Mononuclear cell (primary cell): Measurements from ENCODE around the gene RAD51B. TPM values are rescaled to one million over a fixed set of nuclear protein-coding genes. Genes with fewer than 3 reads are reported as not detected.
"Not testable (repeated sequence)": the region's sequence is repeated elsewhere in the genome, so short reads cannot be mapped to it uniquely, and the experiment has no call there.

ENCODE experiments used
- H3K27me3 ChIP-seq: 2 replicates; pipeline ENCODE4 v1.6.0; 2011; ENCODE audit warnings: low read length, control low read depth; ENCODE audit not compliant: insufficient read depth
- H3K4me1 ChIP-seq: 2 replicates; pipeline ENCODE4 v1.5.1; 2011; ENCODE audit warnings: mild to moderate bottlenecking, low read length, control low read depth; ENCODE audit not compliant: insufficient read depth
- H3K4me3 ChIP-seq: 2 replicates; pipeline ENCODE4 v1.5.1; 2011; ENCODE audit warnings: mild to moderate bottlenecking, low read length, moderate library complexity
- H3K9me3 ChIP-seq: 2 replicates; pipeline ENCODE4 v1.5.1; 2011; ENCODE audit warnings: low read depth, mild to moderate bottlenecking, control low read depth, low read length
- total RNA-seq: library from RNA; depleted of rRNA; stranded (reverse); fragments of >200 nt; gene quantifications from one replicate; pipeline ENCODE4 v1.2.3, GENCODE V29; 2012

Gene RAD51B
- total RNA-seq, 1 donor, result 21.4 TPM

GRCh38 chr14:67967206-67967605, 147.6 kb downstream of the RAD51B start:
- Histone ChIP-seq H3K4me3 (no peak overlapping the region), H3K4me1 (peaks cover 27% of the 10 kb centered on the region), H3K27me3 (no peaks in the 10 kb centered on the region), H3K9me3 (no peaks in the 10 kb centered on the region)

GRCh38 chr14:67967970-67968369, 148.4 kb downstream of the RAD51B start:
- H3K4me1 ChIP-seq, result peaks cover 27% of the 10 kb centered on the region
- H3K9me3 ChIP-seq, H3K4me3 ChIP-seq, H3K27me3 ChIP-seq: not testable (repeated sequence)

- H3K9me3 ChIP-seq, result no peaks in the 10 kb centered on the region
- H3K4me3 ChIP-seq, result no peak overlapping the region
- peaks cover 9% of the 10 kb centered on the region for H3K4me1 ChIP-seq
- no peaks in the 10 kb centered on the region for H3K27me3 ChIP-seq
These were observed 151.3 kb downstream of the RAD51B start for GRCh38 chr14:67970923-67971322.

GRCh38 chr14:67971627-67972625, 152.3 kb downstream of the RAD51B start:
- H3K27me3 ChIP-seq, result no peaks in the 10 kb centered on the region
- no peaks in the 10 kb centered on the region for H3K4me1 ChIP-seq
- no peaks in the 10 kb centered on the region for H3K9me3 ChIP-seq
- no peak overlapping the region for H3K4me3 ChIP-seq

GRCh38 chr14:67973436-67973835, 153.9 kb downstream of the RAD51B start:
- Histone ChIP-seq H3K9me3 (no peaks in the 10 kb centered on the region), H3K4me3 (no peak overlapping the region), H3K4me1 (no peaks in the 10 kb centered on the region), H3K27me3 (no peaks in the 10 kb centered on the region)

- Histone ChIP-seq H3K9me3 (no peaks in the 10 kb centered on the region), H3K27me3 (no peaks in the 10 kb centered on the region), H3K4me3 (no peak overlapping the region), H3K4me1 (no peaks in the 10 kb centered on the region)
These were observed 155.9 kb downstream of the RAD51B start for GRCh38 chr14:67975470-67975869.

- Histone ChIP-seq H3K9me3 (no peaks in the 10 kb centered on the region), H3K27me3 (no peaks in the 10 kb centered on the region), H3K4me3 (no peak overlapping the region), H3K4me1 (no peaks in the 10 kb centered on the region)
These were observed 158.0 kb downstream of the RAD51B start for GRCh38 chr14:67977434-67978034.

- Histone ChIP-seq H3K9me3 (no peaks in the 10 kb centered on the region), H3K4me3 (no peak overlapping the region)
These were observed 159.2 kb downstream of the RAD51B start for GRCh38 chr14:67978749-67979148.

GRCh38 chr14:67982711-67983608, 163.4 kb downstream of the RAD51B start:
- H3K9me3 ChIP-seq, result no peaks in the 10 kb centered on the region
- no peaks in the 10 kb centered on the region for H3K27me3 ChIP-seq
- H3K4me1 ChIP-seq, result no peaks in the 10 kb centered on the region
- H3K4me3 ChIP-seq, result no peak overlapping the region

More at GRCh38 chr14:67978749-67979148, 159.2 kb downstream of the RAD51B start:
- Histone ChIP-seq H3K27me3 (no peaks in the 10 kb centered on the region), H3K4me1 (no peaks in the 10 kb centered on the region)

- H3K27me3 ChIP-seq, result no peaks in the 10 kb centered on the region
- no peaks in the 10 kb centered on the region for H3K4me1 ChIP-seq
- no peaks in the 10 kb centered on the region for H3K9me3 ChIP-seq
- no peak overlapping the region for H3K4me3 ChIP-seq
These were observed 164.7 kb downstream of the RAD51B start for GRCh38 chr14:67984274-67984673.

GRCh38 chr14:67986131-67986841, 166.7 kb downstream of the RAD51B start:
- Histone ChIP-seq H3K4me1 (no peaks in the 10 kb centered on the region), H3K9me3 (no peaks in the 10 kb centered on the region), H3K4me3 (no peak overlapping the region), H3K27me3 (no peaks in the 10 kb centered on the region)

- H3K4me3 ChIP-seq, result no peak overlapping the region
- no peaks in the 10 kb centered on the region for H3K4me1 ChIP-seq
- H3K9me3 ChIP-seq, result no peaks in the 10 kb centered on the region
These were observed 168.0 kb downstream of the RAD51B start for GRCh38 chr14:67987606-67988005.

GRCh38 chr14:67988210-67988609, 168.6 kb downstream of the RAD51B start:
- H3K4me3 ChIP-seq, H3K27me3 ChIP-seq, H3K9me3 ChIP-seq, H3K4me1 ChIP-seq: not testable (repeated sequence)

More at GRCh38 chr14:67987606-67988005, 168.0 kb downstream of the RAD51B start:
- H3K27me3 ChIP-seq, result no peaks in the 10 kb centered on the region

GRCh38 chr14:67990576-67990975, 171.0 kb downstream of the RAD51B start:
- no peaks in the 10 kb centered on the region for H3K9me3 ChIP-seq
- no peak overlapping the region for H3K4me3 ChIP-seq
- H3K27me3 ChIP-seq, result no peaks in the 10 kb centered on the region
- no peaks in the 10 kb centered on the region for H3K4me1 ChIP-seq
